Measurements from ENCODE around the gene UST.

The UST gene

DNA sequence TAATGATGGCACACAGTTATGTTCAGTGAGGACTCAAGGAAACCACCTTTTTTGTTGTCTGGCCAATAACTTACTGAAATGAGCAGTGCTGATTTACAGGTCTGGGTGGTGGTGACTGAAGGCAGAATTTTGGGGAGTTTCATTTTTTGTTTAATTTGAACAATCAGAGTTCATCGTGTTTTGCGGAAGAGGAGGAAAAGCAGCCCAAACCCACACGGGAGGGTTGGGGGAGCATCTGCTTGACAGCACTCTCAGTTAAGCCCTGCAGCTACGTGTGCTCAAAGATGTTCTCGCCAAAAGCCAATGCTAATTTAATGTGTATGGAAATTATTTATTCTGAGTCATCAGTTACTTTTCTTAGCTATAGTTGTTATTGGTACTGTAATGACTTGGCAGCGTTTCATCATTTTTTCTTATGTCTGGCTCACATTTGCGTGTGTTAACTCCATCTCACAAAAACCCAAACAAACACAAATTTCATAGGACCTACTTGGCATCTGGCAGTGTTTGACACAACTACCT, 89.2 kb downstream of the UST start:
- H3K4me2 ChIP-seq (ENCODE audit: low read length, poor library complexity, severe bottlenecking) = no peak overlapping the region
- H4K91ac ChIP-seq (ENCODE audit: low read length) = no peak overlapping the region
- no peak overlapping the region for H3K27ac ChIP-seq (ENCODE audit: low read length, poor library complexity, severe bottlenecking)
- 97% methylated on average over 6 of the region's 7 CpGs for WGBS
- no peak overlapping the region for H2AFZ ChIP-seq (ENCODE audit: low read depth, low read length)
- H3K18ac ChIP-seq (ENCODE audit: low read depth in 1 of 2, low read length in 2 of 2) = no peak overlapping the region
- no peak overlapping the region for H4K8ac ChIP-seq (ENCODE audit: low read length)
- H2BK15ac ChIP-seq (ENCODE audit: low read depth, poor library complexity, severe bottlenecking) = no peak overlapping the region
- peaks cover 7% of the 10 kb centered on the region for H3K4me1 ChIP-seq (ENCODE audit: control insufficient read depth, insufficient read depth, low read depth, low read length)
- H3K27me3 ChIP-seq (ENCODE audit: control insufficient read depth in 1 of 2, insufficient read depth in 1 of 2, low read length in 2 of 2) = no peaks in the 10 kb centered on the region
- no peak overlapping the region for H3K14ac ChIP-seq (ENCODE audit: low read length in 2 of 2)
- H2BK5ac ChIP-seq (ENCODE audit: low read depth, low read length, poor library complexity, severe bottlenecking) = no peak overlapping the region
- no peak overlapping the region for H3K4ac ChIP-seq (ENCODE audit: low read depth in 1 of 2, low read length in 2 of 2)
- H3K9ac ChIP-seq (ENCODE audit: low read length) = peak overlapping the region; percentile 58
- no peaks in the 10 kb centered on the region for H3K9me3 ChIP-seq (ENCODE audit: control insufficient read depth, low read length)
- H2BK120ac ChIP-seq (ENCODE audit: low read depth, low read length) = no peak overlapping the region
- peaks cover 10% of the 10 kb centered on the region for H3K79me1 ChIP-seq (replicated peaks; ENCODE audit: low read length, poor library complexity, severe bottlenecking)
- H2BK12ac ChIP-seq (ENCODE audit: low read length in 2 of 2) = no peak overlapping the region
- no peaks in the 10 kb centered on the region for H3K36me3 ChIP-seq (ENCODE audit: control insufficient read depth in 1 of 2, insufficient read depth in 2 of 2, low read depth in 1 of 2, low read length in 2 of 2)
- H3K23ac ChIP-seq (ENCODE audit: low read length in 2 of 2) = no peak overlapping the region
- peak overlapping the region in 1 of 2 experiments; percentile 58 for H3K4me3 ChIP-seq (ENCODE audit: insufficient read depth in 1 of 2, low read depth in 1 of 2, low read length in 2 of 2)
- no peak overlapping the region for H2AK5ac ChIP-seq (ENCODE audit: low read length, severe bottlenecking)
- DNase-seq = no peak

DNA sequence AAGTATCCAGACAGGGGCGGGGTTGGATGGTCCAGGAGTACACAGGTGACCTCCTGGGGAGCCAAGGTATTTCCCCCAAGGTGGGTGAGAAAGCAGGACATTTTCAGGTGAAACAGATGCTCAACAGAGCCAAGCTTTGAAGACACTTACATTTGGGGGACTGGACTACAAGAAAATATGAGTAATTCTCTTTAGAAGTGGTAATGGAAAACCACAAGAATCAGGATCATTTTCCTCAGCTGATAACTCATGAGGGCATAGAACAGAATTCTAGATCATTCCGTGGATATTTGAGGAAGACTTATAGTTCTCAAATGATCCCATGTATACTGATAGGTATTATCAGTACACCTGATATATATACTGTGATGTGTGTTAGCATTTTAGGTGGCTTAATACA, 89.9 kb downstream of the UST start:
- H3K18ac ChIP-seq (ENCODE audit: low read depth in 1 of 2, low read length in 2 of 2) = no peak overlapping the region
- H2BK15ac ChIP-seq (ENCODE audit: low read depth, poor library complexity, severe bottlenecking) = no peak overlapping the region
- peaks cover 7% of the 10 kb centered on the region for H3K4me1 ChIP-seq (ENCODE audit: control insufficient read depth, insufficient read depth, low read depth, low read length)
- H3K4me2 ChIP-seq (ENCODE audit: low read length, poor library complexity, severe bottlenecking) = no peak overlapping the region
- H3K14ac ChIP-seq (ENCODE audit: low read length in 2 of 2) = no peak overlapping the region
- H3K4ac ChIP-seq (ENCODE audit: low read depth in 1 of 2, low read length in 2 of 2) = no peak overlapping the region
- H3K27me3 ChIP-seq (ENCODE audit: control insufficient read depth in 1 of 2, insufficient read depth in 1 of 2, low read length in 2 of 2) = no peaks in the 10 kb centered on the region
- H3K9ac ChIP-seq (ENCODE audit: low read length) = no peak overlapping the region
- H2AFZ ChIP-seq (ENCODE audit: low read depth, low read length) = no peak overlapping the region
- H2BK12ac ChIP-seq (ENCODE audit: low read length in 2 of 2) = no peak overlapping the region
- no peak overlapping the region for H2BK120ac ChIP-seq (ENCODE audit: low read depth, low read length)
- no peaks in the 10 kb centered on the region for H3K36me3 ChIP-seq (ENCODE audit: control insufficient read depth in 1 of 2, insufficient read depth in 2 of 2, low read depth in 1 of 2, low read length in 2 of 2)
- H3K9me3 ChIP-seq (ENCODE audit: control insufficient read depth, low read length) = no peaks in the 10 kb centered on the region
- DNase-seq = no peak
- H3K27ac ChIP-seq (ENCODE audit: low read length, poor library complexity, severe bottlenecking) = no peak overlapping the region
- H3K79me1 ChIP-seq (replicated peaks; ENCODE audit: low read length, poor library complexity, severe bottlenecking) = peaks cover 10% of the 10 kb centered on the region
- H3K23ac ChIP-seq (ENCODE audit: low read length in 2 of 2) = no peak overlapping the region
- H4K91ac ChIP-seq (ENCODE audit: low read length) = no peak overlapping the region
- WGBS = 97% methylated on average over 1 of the region's 2 CpGs
- no peak overlapping the region for H2AK5ac ChIP-seq (ENCODE audit: low read length, severe bottlenecking)
- H4K8ac ChIP-seq (ENCODE audit: low read length) = no peak overlapping the region
- no peak overlapping the region for H2BK5ac ChIP-seq (ENCODE audit: low read depth, low read length, poor library complexity, severe bottlenecking)
- H3K4me3 ChIP-seq (ENCODE audit: insufficient read depth in 1 of 2, low read depth in 1 of 2, low read length in 2 of 2) = no peak overlapping the region

DNA sequence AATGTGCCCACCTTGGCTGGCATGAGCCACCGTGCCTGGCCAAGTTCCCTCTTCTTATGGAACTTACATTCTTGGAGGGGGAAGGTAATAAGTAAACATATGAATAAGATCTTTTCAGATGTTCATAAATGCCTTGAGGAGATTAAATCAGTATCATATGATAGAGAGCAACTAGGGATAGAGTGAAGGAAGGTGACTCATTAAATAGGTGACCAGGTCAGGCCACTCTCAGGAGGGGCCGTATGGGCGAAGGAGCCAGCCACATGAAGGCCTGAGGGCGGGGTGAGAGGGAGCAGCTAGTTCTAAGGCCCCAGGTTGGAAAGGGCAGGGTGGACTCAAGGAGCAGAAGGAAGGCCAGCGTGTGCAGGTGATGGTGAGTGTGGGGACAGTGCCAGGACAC, 91.1 kb downstream of the UST start:
- no peak overlapping the region for H3K4ac ChIP-seq (ENCODE audit: low read depth in 1 of 2, low read length in 2 of 2)
- no peak overlapping the region for H2AFZ ChIP-seq (ENCODE audit: low read depth, low read length)
- H2BK5ac ChIP-seq (ENCODE audit: low read depth, low read length, poor library complexity, severe bottlenecking) = no peak overlapping the region
- H3K4me2 ChIP-seq (ENCODE audit: low read length, poor library complexity, severe bottlenecking) = no peak overlapping the region
- H4K8ac ChIP-seq (ENCODE audit: low read length) = no peak overlapping the region
- no peak overlapping the region for H3K9ac ChIP-seq (ENCODE audit: low read length)
- H2AK5ac ChIP-seq (ENCODE audit: low read length, severe bottlenecking) = no peak overlapping the region
- no peaks in the 10 kb centered on the region for H3K36me3 ChIP-seq (ENCODE audit: control insufficient read depth in 1 of 2, insufficient read depth in 2 of 2, low read depth in 1 of 2, low read length in 2 of 2)
- no peak overlapping the region for H2BK12ac ChIP-seq (ENCODE audit: low read length in 2 of 2)
- no peak overlapping the region for H3K18ac ChIP-seq (ENCODE audit: low read depth in 1 of 2, low read length in 2 of 2)
- H3K14ac ChIP-seq (ENCODE audit: low read length in 2 of 2) = no peak overlapping the region
- H4K91ac ChIP-seq (ENCODE audit: low read length) = no peak overlapping the region
- H2BK15ac ChIP-seq (ENCODE audit: low read depth, poor library complexity, severe bottlenecking) = no peak overlapping the region
- peaks cover 7% of the 10 kb centered on the region for H3K4me1 ChIP-seq (ENCODE audit: control insufficient read depth, insufficient read depth, low read depth, low read length)
- peaks cover 10% of the 10 kb centered on the region for H3K79me1 ChIP-seq (replicated peaks; ENCODE audit: low read length, poor library complexity, severe bottlenecking)
- no peak overlapping the region for H2BK120ac ChIP-seq (ENCODE audit: low read depth, low read length)
- no peak overlapping the region for H3K4me3 ChIP-seq (ENCODE audit: insufficient read depth in 1 of 2, low read depth in 1 of 2, low read length in 2 of 2)
- H3K23ac ChIP-seq (ENCODE audit: low read length in 2 of 2) = no peak overlapping the region
- no peaks in the 10 kb centered on the region for H3K9me3 ChIP-seq (ENCODE audit: control insufficient read depth, low read length)
- H3K27me3 ChIP-seq (ENCODE audit: control insufficient read depth in 1 of 2, insufficient read depth in 1 of 2, low read length in 2 of 2) = no peaks in the 10 kb centered on the region
- WGBS = 94% methylated on average over 5 of the region's 5 CpGs
- H3K27ac ChIP-seq (ENCODE audit: low read length, poor library complexity, severe bottlenecking) = no peak overlapping the region
- no peak for DNase-seq

DNA sequence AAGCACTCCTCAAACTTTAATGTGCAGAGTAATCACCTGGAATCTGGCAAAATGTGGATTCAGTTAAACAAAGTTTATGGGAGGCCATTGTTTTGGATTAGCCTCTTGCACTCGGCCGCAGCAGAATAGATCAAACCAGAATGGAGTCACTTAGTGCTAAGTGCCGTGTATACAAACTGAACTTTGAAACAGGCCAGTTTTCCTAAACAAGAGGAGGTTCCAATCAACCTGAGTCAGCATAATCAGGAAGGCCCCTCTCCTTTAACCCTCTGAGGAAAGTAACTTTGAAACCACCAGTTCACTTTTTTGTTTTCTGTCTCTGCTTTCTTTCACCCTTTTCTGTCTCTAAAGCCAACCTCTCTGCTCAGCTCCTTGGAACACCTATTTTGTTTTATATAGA, 92.2 kb downstream of the UST start:
- Histone ChIP-seq H3K27ac (ENCODE audit: low read length, poor library complexity, severe bottlenecking) (no peak overlapping the region), H2BK15ac (ENCODE audit: low read depth, poor library complexity, severe bottlenecking) (no peak overlapping the region), H3K14ac (ENCODE audit: low read length in 2 of 2) (no peak overlapping the region), H3K4ac (ENCODE audit: low read depth in 1 of 2, low read length in 2 of 2) (no peak overlapping the region), H2BK12ac (ENCODE audit: low read length in 2 of 2) (no peak overlapping the region), H3K23ac (ENCODE audit: low read length in 2 of 2) (no peak overlapping the region), H2BK5ac (ENCODE audit: low read depth, low read length, poor library complexity, severe bottlenecking) (no peak overlapping the region), H3K27me3 (ENCODE audit: control insufficient read depth in 1 of 2, insufficient read depth in 1 of 2, low read length in 2 of 2) (no peaks in the 10 kb centered on the region), H3K9ac (ENCODE audit: low read length) (no peak overlapping the region), H4K8ac (ENCODE audit: low read length) (no peak overlapping the region), H2AK5ac (ENCODE audit: low read length, severe bottlenecking) (no peak overlapping the region), H3K79me1 (replicated peaks; ENCODE audit: low read length, poor library complexity, severe bottlenecking) (peaks cover 8% of the 10 kb centered on the region), H2AFZ (ENCODE audit: low read depth, low read length) (no peak overlapping the region), H3K9me3 (ENCODE audit: control insufficient read depth, low read length) (no peaks in the 10 kb centered on the region), H3K18ac (ENCODE audit: low read depth in 1 of 2, low read length in 2 of 2) (no peak overlapping the region), H3K4me3 (ENCODE audit: insufficient read depth in 1 of 2, low read depth in 1 of 2, low read length in 2 of 2) (no peak overlapping the region), H4K91ac (ENCODE audit: low read length) (no peak overlapping the region), H3K4me1 (ENCODE audit: control insufficient read depth, insufficient read depth, low read depth, low read length) (peaks cover 7% of the 10 kb centered on the region), H3K4me2 (ENCODE audit: low read length, poor library complexity, severe bottlenecking) (no peak overlapping the region), H2BK120ac (ENCODE audit: low read depth, low read length) (no peak overlapping the region), H3K36me3 (ENCODE audit: control insufficient read depth in 1 of 2, insufficient read depth in 2 of 2, low read depth in 1 of 2, low read length in 2 of 2) (no peaks in the 10 kb centered on the region)
- WGBS = 29% methylated on average over 3 of the region's 3 CpGs
- DNase-seq = peak; percentile 19

Data from mesenchymal stem cell (in vitro differentiated cells and primary cell).